ENCODE measurements around the gene ASCC1.

The ASCC1 gene

DNA sequence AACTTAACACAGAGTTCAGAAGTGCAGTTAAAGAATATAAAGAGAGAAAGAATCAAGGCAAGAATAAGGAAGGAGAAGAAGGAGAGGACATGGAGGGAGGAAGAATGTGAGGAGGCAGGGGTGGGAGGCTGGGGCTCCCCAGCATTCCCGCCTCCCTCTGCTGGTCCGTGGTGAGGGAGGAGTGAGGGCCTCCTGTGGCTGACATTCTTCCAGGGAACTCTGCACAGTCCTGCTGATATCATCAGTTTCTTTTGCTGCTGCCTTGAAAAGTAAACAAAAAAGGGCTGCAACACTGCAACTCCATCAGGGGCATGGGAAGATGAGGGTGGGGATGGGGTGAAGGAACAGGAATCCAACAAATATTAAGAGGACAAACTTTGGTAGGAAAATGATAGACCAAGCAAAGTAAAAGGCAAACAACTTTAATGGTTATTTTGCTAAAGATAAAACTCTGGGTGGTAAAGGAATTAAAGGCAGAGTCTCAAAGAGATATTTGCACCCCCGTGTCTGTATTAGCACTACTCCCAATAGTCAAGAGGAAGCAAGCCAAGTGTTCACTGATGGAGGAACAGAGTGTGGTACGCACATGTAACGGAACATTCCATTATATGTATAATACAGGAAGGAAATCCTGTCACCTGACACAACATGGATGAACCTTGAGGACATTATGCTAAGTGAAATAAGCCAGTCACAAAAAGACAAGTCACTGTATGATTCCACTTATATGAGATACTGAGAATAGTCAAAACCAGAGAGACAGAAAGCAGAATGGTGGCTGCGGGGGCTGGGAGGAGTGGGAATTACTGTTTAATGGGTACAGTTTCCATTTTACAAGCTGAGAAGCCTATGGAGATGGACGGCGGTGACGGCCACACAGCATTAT lies 119.7 kb downstream of the ASCC1 start:
- peaks cover 4% of the 10 kb centered on the region for H3K4me1 ChIP-seq (ENCODE audit: insufficient read depth, insufficient read length)

DNA sequence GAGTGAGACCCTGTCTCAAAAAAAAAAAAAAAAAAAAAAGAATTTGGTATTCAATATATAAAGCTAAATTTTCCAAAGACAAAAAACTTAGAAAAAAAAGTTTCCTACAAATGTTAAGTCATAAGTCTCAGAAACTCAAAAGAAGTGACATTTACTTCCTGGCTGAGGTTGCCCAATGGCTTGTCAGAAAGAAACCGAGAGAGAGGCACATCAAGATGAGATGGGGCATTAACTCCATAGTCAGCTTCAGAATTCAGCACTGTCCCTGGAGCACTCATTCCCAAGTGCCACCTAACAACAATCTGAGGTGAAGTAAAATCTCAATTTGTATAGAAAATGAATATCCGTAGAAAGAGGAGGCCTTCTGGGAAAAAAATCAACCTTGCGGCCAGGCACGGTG lies 120.9 kb downstream of the ASCC1 start:
- H3K36me3 ChIP-seq (ENCODE audit: insufficient read depth, insufficient read length, low read length): no peaks in the 10 kb centered on the region
- DNase-seq (ENCODE audit: low read depth, low spot score): no peak
- H3K4me3 ChIP-seq (ENCODE audit: insufficient read length, low read depth): no peak overlapping the region
- no peaks in the 10 kb centered on the region for H3K9me3 ChIP-seq (ENCODE audit: insufficient read depth, low read length)
- peaks cover 4% of the 10 kb centered on the region for H3K4me1 ChIP-seq (ENCODE audit: insufficient read depth, insufficient read length)
- TF ChIP-seq YY1 (IDR thresholded peaks at IDR 0.05; ENCODE audit: insufficient read depth, insufficient read length) (no peak), SUZ12 (IDR thresholded peaks at IDR 0.05; ENCODE audit: extremely low read depth, insufficient read depth, insufficient read length) (no peak), ZNF274 (IDR thresholded peaks at IDR 0.05; ENCODE audit: low read depth, low read length) (no peak)
- peaks cover 2% of the 10 kb centered on the region for H3K27me3 ChIP-seq (ENCODE audit: insufficient read depth, insufficient read length)
- no peak overlapping the region for H3K9ac ChIP-seq (ENCODE audit: insufficient read length, low read depth)

More for the DNA sequence above, 119.7 kb downstream of the ASCC1 start:
- no peaks in the 10 kb centered on the region for H3K9me3 ChIP-seq (ENCODE audit: insufficient read depth, low read length)
- no peak overlapping the region for H3K9ac ChIP-seq (ENCODE audit: insufficient read length, low read depth)
- DNase-seq (ENCODE audit: low read depth, low spot score): no peak
- TF ChIP-seq SUZ12 (IDR thresholded peaks at IDR 0.05; ENCODE audit: extremely low read depth, insufficient read depth, insufficient read length) (no peak), ZNF274 (IDR thresholded peaks at IDR 0.05; ENCODE audit: low read depth, low read length) (no peak), YY1 (IDR thresholded peaks at IDR 0.05; ENCODE audit: insufficient read depth, insufficient read length) (no peak)
- no peak overlapping the region for H3K4me3 ChIP-seq (ENCODE audit: insufficient read length, low read depth)
- H3K27me3 ChIP-seq (ENCODE audit: insufficient read depth, insufficient read length): no peaks in the 10 kb centered on the region
- peaks cover 2% of the 10 kb centered on the region for H3K36me3 ChIP-seq (ENCODE audit: insufficient read depth, insufficient read length, low read length)

DNA sequence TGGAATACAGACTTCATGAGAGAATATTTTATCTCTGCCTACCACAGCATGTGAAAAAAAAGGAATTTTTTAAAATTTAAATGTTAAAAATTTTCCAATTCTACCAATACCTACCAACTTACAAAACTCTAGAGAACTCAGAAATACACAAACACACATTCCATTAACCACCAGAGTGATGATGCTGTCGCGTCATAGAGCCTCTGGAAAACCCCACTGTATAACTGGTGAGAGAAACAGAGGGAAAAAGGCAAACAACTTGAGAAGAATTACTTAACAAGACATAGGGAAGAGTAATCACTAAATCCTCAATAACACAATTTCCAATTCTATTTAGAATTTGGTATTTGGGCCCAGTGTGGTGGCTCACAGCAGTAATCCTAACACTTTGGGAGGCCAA lies 121.5 kb downstream of the ASCC1 start:
- no peak overlapping the region for H3K4me3 ChIP-seq (ENCODE audit: insufficient read length, low read depth)
- no peaks in the 10 kb centered on the region for H3K36me3 ChIP-seq (ENCODE audit: insufficient read depth, insufficient read length, low read length)
- peaks cover 9% of the 10 kb centered on the region for H3K27me3 ChIP-seq (ENCODE audit: insufficient read depth, insufficient read length)
- no peak for TF ChIP-seq ZNF274 (IDR thresholded peaks at IDR 0.05; ENCODE audit: low read depth, low read length)
- TF ChIP-seq YY1 (IDR thresholded peaks at IDR 0.05; ENCODE audit: insufficient read depth, insufficient read length): no peak
- no peak for TF ChIP-seq SUZ12 (IDR thresholded peaks at IDR 0.05; ENCODE audit: extremely low read depth, insufficient read depth, insufficient read length)
- H3K4me1 ChIP-seq (ENCODE audit: insufficient read depth, insufficient read length): peaks cover 4% of the 10 kb centered on the region
- no peak for DNase-seq (ENCODE audit: low read depth, low spot score)
- no peak overlapping the region for H3K9ac ChIP-seq (ENCODE audit: insufficient read length, low read depth)
- no peaks in the 10 kb centered on the region for H3K9me3 ChIP-seq (ENCODE audit: insufficient read depth, low read length)

DNA sequence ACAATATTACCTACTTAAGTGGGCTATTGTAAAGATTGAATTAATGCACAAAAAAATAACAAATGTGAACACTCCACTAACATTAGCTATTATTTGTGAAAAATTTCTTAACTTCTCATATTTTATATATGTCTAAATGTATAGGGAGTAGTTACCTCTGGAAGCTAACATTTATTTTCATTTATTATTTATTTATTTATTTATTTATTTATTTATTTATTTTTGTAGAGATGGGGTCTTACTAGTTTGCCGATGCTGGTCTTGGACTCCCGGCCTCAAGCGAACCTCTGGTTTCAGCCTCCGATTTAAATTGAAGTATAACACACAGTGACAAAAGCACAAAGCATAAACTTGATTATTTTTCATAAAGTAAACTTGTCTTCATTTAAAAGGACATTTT lies 122.6 kb downstream of the ASCC1 start:
- Histone ChIP-seq H3K4me3 (ENCODE audit: insufficient read length, low read depth) (no peak overlapping the region), H3K9me3 (ENCODE audit: insufficient read depth, low read length) (no peaks in the 10 kb centered on the region), H3K4me1 (ENCODE audit: insufficient read depth, insufficient read length) (peaks cover 4% of the 10 kb centered on the region), H3K36me3 (ENCODE audit: insufficient read depth, insufficient read length, low read length) (no peaks in the 10 kb centered on the region), H3K9ac (ENCODE audit: insufficient read length, low read depth) (no peak overlapping the region), H3K27me3 (ENCODE audit: insufficient read depth, insufficient read length) (peaks cover 18% of the 10 kb centered on the region)
- DNase-seq (ENCODE audit: low read depth, low spot score): no peak
- TF ChIP-seq YY1 (IDR thresholded peaks at IDR 0.05; ENCODE audit: insufficient read depth, insufficient read length): no peak
- no peak for TF ChIP-seq SUZ12 (IDR thresholded peaks at IDR 0.05; ENCODE audit: extremely low read depth, insufficient read depth, insufficient read length)
- no peak for TF ChIP-seq ZNF274 (IDR thresholded peaks at IDR 0.05; ENCODE audit: low read depth, low read length)

DNA sequence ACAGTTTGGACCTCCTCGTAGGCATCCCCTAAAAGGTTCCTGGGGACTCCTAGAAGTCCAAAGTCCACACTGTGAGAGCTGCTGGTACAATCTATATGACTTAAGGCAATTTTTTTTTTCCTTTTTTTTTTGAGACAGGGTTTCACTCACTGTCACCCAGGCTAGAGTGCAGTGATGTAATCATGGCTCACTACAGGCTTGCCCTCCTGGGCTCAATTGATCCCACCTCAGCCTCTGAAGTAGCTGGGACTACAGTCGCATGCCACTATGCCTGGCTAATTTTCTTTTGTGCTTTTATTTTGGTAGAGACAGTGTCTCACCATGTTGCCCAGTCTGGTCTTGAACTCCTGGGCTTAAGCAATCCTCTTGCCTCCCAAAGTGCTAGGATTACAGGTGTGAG lies 123.1 kb downstream of the ASCC1 start:
- H3K4me1 ChIP-seq (ENCODE audit: insufficient read depth, insufficient read length): peaks cover 4% of the 10 kb centered on the region
- TF ChIP-seq ZNF274 (IDR thresholded peaks at IDR 0.05; ENCODE audit: low read depth, low read length) (no peak), YY1 (IDR thresholded peaks at IDR 0.05; ENCODE audit: insufficient read depth, insufficient read length) (no peak), SUZ12 (IDR thresholded peaks at IDR 0.05; ENCODE audit: extremely low read depth, insufficient read depth, insufficient read length) (no peak)
- H3K27me3 ChIP-seq (ENCODE audit: insufficient read depth, insufficient read length): peaks cover 23% of the 10 kb centered on the region
- no peak overlapping the region for H3K4me3 ChIP-seq (ENCODE audit: insufficient read length, low read depth)
- no peaks in the 10 kb centered on the region for H3K36me3 ChIP-seq (ENCODE audit: insufficient read depth, insufficient read length, low read length)
- no peak for DNase-seq (ENCODE audit: low read depth, low spot score)
- H3K9ac ChIP-seq (ENCODE audit: insufficient read length, low read depth): no peak overlapping the region
- H3K9me3 ChIP-seq (ENCODE audit: insufficient read depth, low read length): no peaks in the 10 kb centered on the region

DNA sequence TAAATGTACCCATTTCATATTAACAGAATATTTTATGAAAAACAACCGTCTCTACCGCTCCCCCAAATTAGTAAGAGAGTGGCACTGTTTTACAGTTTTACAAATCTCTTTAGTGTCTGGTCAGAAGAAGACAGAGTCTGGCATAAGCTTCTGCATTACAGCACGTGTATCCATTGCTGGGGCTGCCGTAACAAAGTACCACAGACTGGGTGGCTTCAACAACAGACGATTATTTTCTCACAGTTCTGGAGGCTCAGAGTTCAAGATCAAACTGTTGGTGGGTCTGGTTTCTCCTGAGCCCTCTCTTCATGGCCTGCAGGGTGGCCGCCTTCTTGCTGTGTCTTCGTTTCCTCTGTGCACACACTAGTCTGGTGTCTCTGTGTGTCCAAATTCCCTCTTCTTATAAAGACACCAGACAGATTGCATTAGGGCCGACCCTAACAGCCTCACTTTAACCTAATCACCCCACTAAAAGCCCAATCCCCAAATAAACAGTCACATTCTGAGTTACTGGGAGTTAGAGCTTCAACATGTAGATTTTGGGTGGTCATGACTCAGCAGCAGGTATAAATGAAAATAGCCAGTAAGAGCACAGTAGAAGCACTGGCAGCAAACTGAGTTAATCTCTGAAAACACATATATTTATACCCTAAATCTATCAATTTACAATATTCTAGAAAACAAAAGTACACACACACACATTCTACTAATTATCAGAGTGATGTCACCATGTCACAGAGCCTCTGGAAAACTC lies 123.7 kb downstream of the ASCC1 start:
- Histone ChIP-seq H3K9me3 (ENCODE audit: insufficient read depth, low read length) (no peaks in the 10 kb centered on the region), H3K9ac (ENCODE audit: insufficient read length, low read depth) (no peak overlapping the region), H3K4me1 (ENCODE audit: insufficient read depth, insufficient read length) (peaks cover 4% of the 10 kb centered on the region), H3K36me3 (ENCODE audit: insufficient read depth, insufficient read length, low read length) (no peaks in the 10 kb centered on the region), H3K27me3 (ENCODE audit: insufficient read depth, insufficient read length) (peaks cover 29% of the 10 kb centered on the region), H3K4me3 (ENCODE audit: insufficient read length, low read depth) (no peak overlapping the region)
- no peak for DNase-seq (ENCODE audit: low read depth, low spot score)
- TF ChIP-seq YY1 (IDR thresholded peaks at IDR 0.05; ENCODE audit: insufficient read depth, insufficient read length) (no peak), SUZ12 (IDR thresholded peaks at IDR 0.05; ENCODE audit: extremely low read depth, insufficient read depth, insufficient read length) (no peak), ZNF274 (IDR thresholded peaks at IDR 0.05; ENCODE audit: low read depth, low read length) (no peak)

DNA sequence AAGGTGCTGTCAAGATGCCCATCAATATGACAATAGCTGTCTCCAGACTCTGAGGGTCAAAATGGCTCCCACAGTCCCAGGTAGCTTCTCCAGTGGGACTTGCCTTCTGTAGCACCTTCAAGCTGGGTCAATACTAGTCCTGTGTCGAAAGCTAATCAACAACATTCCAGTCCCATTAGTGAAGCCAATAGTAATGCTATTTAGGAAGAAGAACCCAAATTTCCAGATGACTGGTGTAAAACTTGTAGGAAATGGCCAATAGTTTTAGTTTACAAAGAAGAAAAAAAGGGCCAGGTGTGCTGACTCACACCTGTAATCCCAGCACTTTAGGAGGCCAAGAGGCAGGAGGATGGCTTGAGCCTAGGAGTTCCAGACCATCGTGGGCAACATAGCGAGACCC lies 125.8 kb downstream of the ASCC1 start:
- DNase-seq (ENCODE audit: low read depth, low spot score): no peak
- Histone ChIP-seq H3K9ac (ENCODE audit: insufficient read length, low read depth) (no peak overlapping the region), H3K27me3 (ENCODE audit: insufficient read depth, insufficient read length) (peaks cover 49% of the 10 kb centered on the region), H3K4me3 (ENCODE audit: insufficient read length, low read depth) (no peak overlapping the region), H3K9me3 (ENCODE audit: insufficient read depth, low read length) (no peaks in the 10 kb centered on the region), H3K4me1 (ENCODE audit: insufficient read depth, insufficient read length) (no peaks in the 10 kb centered on the region), H3K36me3 (ENCODE audit: insufficient read depth, insufficient read length, low read length) (no peaks in the 10 kb centered on the region)
- no peak for TF ChIP-seq SUZ12 (IDR thresholded peaks at IDR 0.05; ENCODE audit: extremely low read depth, insufficient read depth, insufficient read length)
- no peak for TF ChIP-seq YY1 (IDR thresholded peaks at IDR 0.05; ENCODE audit: insufficient read depth, insufficient read length)
- TF ChIP-seq ZNF274 (IDR thresholded peaks at IDR 0.05; ENCODE audit: low read depth, low read length): no peak

Data from NT2/D1 (cell line).